Right lung (tissue), 5 donors: ENCODE measurements around the gene TRAPPC1. TPM values are rescaled to one million over a fixed set of nuclear protein-coding genes. Genes with fewer than 3 reads are reported as not detected.

ENCODE experiments used
- DNase-seq, 2 donors: peaks; one replicate each; pipeline ENCODE4 v3.0.0-alpha.2; 2013
- polyA plus RNA-seq, 5 donors: library from polyadenylated mRNA; unstranded; fragments of 120-200 nt; gene quantifications; one replicate each; pipeline versions ENCODE4 v1.2.1 to v1.2.3, GENCODE V29; 2013; ENCODE audit warnings: inconsistent platforms in 1 of 5, low replicate concordance in 1 of 5; ENCODE audit not compliant: insufficient read length in 5 of 5, insufficient read depth in 1 of 5

The TRAPPC1 gene
- polyA plus RNA-seq, 5 donors = 111 to 164 (median 138) TPM

GRCh38 chr17:7945651-7946050, 13.9 kb upstream of the TRAPPC1 start:
- DNase-seq = no peak

DNA sequence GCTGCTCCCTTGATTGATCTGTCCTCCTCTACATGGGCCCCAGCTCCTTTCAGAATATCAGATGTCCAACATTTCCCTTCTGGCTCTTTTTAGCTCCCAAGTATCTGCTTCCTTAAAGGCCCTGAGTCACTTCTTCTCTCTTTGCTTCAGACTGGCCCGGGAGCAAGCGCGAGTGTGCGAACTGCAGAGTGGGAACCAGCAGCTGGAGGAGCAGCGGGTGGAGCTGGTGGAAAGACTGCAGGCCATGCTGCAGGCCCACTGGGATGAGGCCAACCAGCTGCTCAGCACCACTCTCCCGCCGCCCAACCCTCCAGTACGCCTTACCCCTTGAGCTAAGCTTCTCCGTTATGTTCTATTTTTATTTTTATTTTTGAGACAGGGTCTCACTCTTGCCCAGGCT, 12.6 kb upstream of the TRAPPC1 start:
- no peak for DNase-seq

DNA sequence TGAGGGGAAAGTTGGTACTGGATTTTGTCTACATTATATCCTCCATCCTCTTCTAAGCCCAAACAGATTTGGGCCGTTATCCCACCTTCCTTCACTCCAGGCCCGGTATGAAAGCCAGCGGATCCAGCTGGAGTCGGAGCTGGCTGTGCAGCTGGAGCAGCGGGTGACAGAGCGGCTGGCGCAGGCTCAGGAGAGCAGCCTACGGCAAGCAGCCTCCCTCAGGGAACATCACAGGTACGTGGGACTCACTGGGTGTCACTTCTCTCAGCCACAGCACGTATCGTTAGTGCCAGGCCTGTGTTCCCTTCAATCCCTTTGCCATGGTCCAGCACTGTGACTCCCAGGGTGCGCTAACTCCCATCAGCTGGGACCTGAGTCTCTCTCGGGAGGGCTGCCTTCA, 11.5 kb upstream of the TRAPPC1 start:
- no peak for DNase-seq

DNA sequence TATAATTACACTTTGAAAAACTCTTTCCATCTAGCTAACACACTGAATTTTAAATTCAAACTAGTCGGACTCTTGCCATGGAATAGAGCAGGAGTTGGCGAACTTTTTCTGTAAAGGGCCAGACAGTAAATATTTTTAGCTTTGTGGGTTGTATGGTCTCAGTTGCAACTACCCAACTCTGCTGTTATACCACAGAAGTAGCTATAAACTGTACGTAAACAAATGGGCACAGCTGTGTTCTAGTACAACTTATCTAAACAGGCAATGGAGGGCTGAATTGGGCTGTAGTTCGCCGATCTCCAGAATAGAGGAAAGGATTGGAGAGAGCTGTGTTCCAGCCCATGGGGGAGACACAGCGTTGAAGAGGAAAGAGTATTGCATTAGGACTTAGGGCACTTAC, 9.0 kb upstream of the TRAPPC1 start:
- no peak for DNase-seq

DNA sequence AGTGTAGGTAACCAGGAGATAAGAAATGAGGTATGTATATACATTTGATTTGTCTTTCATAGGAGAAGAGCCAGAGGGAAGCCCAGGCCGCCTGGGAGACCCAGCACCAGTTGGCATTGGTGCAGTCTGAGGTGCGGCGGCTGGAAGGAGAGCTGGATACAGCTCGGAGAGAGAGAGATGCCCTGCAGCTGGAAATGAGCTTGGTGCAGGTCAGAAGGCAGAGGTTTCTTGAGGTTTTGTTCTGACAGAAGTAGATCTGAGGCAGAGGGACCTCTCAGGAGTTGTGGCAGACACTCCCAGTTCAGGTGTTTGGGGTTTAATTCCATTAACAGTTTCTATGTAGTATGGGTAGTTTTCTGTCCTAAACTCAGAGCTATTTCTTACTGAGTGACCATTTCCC, 8.3 kb upstream of the TRAPPC1 start:
- DNase-seq = no peak

DNA sequence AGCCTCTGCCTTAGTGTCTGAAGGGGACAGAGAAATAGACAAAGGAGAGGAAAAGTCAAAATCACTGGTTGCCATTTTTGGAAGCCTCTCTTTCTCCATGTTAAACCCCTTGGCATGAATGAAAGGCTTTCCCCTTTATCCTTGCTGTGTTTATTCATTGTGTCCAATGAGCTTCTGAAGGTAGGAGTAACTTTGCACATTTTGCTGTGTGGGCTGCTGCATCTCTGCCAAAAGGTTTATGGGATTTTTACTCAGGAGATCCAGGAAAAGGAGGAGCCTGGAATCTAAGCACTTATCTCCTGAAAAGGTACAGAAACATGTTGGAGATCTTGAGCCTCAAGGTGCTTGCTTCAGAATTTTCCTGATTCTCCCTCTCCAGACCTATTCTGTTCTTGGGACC, 4.1 kb upstream of the TRAPPC1 start:
- no peak for DNase-seq

DNA sequence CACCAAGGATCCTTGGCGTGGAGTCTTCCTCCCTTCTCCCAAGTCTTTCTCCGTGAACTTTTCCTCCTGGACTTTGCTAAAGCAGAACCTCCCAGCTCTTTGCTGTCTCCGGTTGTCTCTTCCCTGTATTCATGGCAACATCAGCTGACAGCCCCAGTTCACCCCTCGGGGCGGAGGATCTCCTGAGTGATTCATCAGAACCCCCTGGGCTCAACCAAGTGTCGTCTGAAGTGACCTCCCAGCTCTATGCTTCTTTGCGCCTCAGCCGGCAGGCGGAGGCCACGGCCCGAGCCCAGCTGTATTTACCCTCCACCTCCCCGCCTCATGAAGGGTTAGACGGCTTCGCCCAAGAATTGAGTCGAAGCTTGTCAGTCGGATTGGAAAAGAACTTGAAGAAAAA, 1.2 kb upstream of the TRAPPC1 start:
- peak in 1 of 2 donors; percentile 25 for DNase-seq

DNA sequence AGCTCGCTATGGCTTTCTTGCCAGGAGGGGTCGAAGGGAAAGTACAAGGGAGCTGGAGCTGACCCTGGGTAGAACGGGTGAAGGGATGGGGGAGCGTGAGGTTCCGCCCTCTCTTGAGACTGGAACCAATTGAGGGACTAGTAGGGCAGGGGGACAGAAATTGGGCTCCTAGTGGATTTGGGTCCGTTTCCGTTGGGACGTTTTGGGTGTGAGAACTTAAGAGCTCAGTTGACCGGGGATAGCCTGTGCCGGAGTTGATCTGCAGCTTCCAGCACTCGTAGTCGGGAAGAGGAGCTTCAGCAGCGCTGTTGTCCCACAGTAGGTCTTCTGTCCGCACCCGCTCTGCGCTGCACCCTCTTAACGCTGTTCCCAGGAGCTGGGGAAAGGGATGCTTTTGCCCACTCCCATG, 741 bp upstream of the TRAPPC1 start:
- DNase-seq = peak in 1 of 2 donors; percentile 41

DNA sequence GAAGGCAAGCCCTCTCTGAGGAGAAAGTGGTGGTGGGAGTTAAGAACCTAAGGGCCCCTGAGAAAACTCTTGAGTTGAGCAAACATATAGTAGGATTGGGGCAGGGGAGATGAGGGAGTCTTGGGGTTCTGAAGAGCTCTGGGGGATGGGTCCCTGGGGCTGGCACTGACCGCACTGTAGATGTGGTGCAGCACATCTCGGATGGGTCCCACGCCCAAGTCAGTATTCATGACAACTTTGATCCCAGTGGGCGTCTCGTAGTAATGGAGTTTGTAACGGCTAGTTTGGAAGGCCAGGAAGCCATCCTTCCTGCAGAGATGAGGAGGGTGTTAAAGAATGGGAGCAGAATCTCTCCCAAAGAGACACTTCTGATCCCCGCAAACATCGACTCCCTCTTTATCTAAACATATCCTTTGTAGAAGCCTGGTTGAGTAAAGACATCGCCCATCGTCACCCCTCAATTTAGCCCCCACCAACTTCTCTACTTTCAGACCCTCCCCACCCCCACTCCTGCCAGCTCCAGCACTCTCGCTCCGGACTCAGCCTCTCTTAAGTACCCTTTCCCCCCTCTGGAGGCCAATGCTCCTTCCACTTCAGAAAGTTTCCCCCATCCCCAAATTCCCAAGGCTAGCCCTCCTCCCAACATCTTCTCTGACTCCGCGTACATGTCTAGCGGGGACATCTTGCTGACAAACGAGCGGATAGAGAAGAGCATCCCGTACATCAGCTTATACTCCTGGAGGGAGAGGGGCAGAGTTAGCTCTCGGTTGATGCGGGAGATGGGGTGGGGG, 710 bp downstream of the TRAPPC1 start:
- no peak for DNase-seq

- DNase-seq = peak; percentile 52 to 62
Observed at GRCh38 chr17:7929158-7930023, 2.4 kb downstream of the TRAPPC1 start, which contains the start of gene KCNAB3. Gene KCNAB3, minus strand, starts transcription at chr17:7929856. Its CDS starts 421 bp downstream, at chr17:7929435.

DNA sequence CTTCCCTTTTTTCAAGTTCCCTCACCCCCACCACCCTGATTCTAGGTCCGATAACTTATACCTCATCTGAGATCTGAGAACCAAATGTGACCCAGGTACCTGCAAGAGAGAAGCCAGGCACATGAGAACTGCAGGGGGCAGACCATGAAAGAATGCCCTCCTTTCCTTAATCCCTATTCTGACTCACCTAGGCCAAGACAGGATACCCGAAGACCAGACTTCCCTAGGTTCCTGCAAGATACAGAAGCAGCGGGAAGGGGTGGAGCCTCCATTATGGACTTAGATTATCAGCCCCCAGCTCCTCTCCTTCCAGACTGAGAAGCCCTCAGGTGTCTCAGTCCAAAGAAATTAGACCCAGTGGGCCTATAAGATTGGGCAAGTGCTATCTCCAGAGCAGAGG, 4.2 kb downstream of the TRAPPC1 start:
- DNase-seq = no peak

- peak; percentile 89 to 91 for DNase-seq
Observed at GRCh38 chr17:7922845-7923628, 8.7 kb downstream of the TRAPPC1 start.

GRCh38 chr17:7922269-7922844, 9.4 kb downstream of the TRAPPC1 start:
- DNase-seq = peak in 1 of 2 donors; percentile 36

- DNase-seq = no peak
Observed at GRCh38 chr17:7916808-7917207, 14.9 kb downstream of the TRAPPC1 start.

DNA sequence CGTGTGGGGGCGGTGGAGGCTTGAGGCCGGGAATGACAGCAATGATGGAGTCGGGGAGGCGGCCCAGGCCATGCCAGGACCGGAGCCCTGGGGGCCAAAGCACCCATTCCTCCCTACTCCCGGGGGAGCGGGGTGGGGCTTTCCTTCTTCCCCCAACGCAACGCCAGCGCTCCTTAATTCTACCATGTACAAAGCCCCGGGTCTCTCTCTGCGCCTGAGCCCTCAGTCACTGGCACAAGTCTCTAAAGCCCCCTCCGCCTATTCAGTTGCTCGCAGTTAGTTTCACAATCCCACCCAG, 15.4 kb downstream of the TRAPPC1 start:
- DNase-seq = no peak

- DNase-seq = peak; percentile 98 to 99
Observed at GRCh38 chr17:7915611-7916384, 15.9 kb downstream of the TRAPPC1 start, which contains the start of gene RNF227. Gene RNF227, minus strand, starts transcription at chr17:7916289. Its CDS starts 94 bp downstream, at chr17:7916195.

- DNase-seq = no peak
Observed at GRCh38 chr17:7915179-7915610, 16.6 kb downstream of the TRAPPC1 start.

DNA sequence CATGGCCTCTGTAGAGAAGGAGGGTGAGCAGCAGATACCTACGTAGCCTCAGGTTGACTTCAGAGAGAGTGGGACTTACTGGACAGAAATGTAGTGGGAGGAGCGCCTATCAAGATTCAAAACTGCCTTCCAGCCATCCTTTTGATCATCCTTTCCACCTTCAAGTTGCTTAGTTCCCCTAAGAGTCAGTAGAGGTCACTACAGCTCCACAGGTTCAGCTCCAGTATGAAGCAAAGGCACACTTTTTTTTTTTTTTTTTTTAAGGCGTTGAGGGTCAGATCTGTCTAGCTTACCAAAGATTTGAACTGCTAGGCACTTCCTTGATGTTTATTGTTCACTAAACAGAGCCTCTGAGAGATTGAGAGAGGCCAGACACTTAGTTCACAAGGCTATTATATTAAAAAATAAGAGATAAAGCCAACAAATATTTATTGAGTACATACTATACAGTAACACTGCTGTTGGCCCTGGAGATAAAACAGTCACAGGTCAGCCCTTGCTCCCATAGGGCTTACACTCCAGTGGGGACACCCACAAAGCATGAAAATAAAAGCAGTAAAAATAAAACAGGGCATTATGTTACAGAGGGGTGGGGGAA, 18.7 kb downstream of the TRAPPC1 start:
- DNase-seq = peak; percentile 31 to 52

DNA sequence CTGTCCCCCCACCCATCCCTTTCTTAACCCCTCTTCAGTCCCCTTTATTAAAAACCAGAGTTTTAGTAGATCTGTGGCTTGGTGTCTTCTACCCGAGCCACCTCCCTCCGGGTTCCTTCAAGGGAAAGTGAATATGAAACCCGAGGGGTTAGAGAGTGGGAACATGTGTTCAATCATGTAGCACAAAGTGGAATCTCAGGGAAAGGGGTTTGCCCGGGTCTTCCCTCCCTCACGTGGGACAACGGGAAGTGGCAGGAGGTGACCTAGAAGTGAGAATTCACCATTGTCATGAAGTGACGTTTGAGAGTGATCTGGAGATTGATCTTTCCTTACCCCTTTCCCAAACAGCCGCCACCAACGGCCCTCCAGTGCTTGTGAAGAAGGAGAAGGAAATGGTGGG, 20.6 kb downstream of the TRAPPC1 start:
- DNase-seq = no peak

GRCh38 chr17:7910711-7911110, 21.0 kb downstream of the TRAPPC1 start:
- no peak for DNase-seq
